HCT116 (cell line): ENCODE measurements around the gene PDRG1. TPM values are rescaled to one million over a fixed set of nuclear protein-coding genes. Genes with fewer than 3 reads are reported as not detected.

Source experiments
- ATAC-seq: fragments of 200-7000 bp; cut with Tn5 transposase; 2 replicates; pipeline ENCODE4 v1.9.1; 2020; ENCODE audit warnings: mild to moderate bottlenecking, moderate library complexity
- BruUV-seq: library from RNA; stranded (reverse); fragments of 400-500 nt; replicated peaks from 2 replicates; lab custom pipeline; 2021; lab: Mats Ljungman, UMichigan
- CTCF ChIA-PET: fragments of 300-600 bp; sonication (Branson Sonifier 250); formaldehyde crosslinking; loops from one replicate; lab custom pipeline; 2021; ENCODE audit warnings: antibody characterized with exemption; lab: Charles Lee
- POLR2A ChIA-PET: fragments of 300-600, 350-600 bp; sonication (Branson Sonifier 250); formaldehyde crosslinking; loops from one replicate; lab custom pipeline; 2021; ENCODE audit warnings: antibody characterized with exemption; lab: Charles Lee
- RAD21 ChIA-PET, 2 experiments: fragments of 300-600 bp; sonication (Branson Sonifier 250); formaldehyde crosslinking; loops; one replicate each; lab custom pipeline; 2023; ENCODE audit warnings: low total read pairs in 2 of 2; ENCODE audit not compliant: uncharacterized antibody in 2 of 2, unreplicated experiment in 2 of 2, low non-redundant PET in 1 of 2; lab: Charles Lee
- DNase-seq: peaks from one replicate; pipeline ENCODE4 v3.0.0-alpha.2; 2010; ENCODE audit warnings: low read depth, low spot score
- H2AFZ ChIP-seq: fragments of 200-600 bp; shearing (Covaris generic), sonication (generic); 2 replicates; pipeline ENCODE4 v1.6.1; 2017; ENCODE audit warnings: low read depth, mixed run types, mixed read lengths, antibody characterized with exemption, low read length; ENCODE audit not compliant: poor library complexity, severe bottlenecking
- H3K27ac ChIP-seq: 2 replicates; pipeline ENCODE4 v1.5.1; 2012; ENCODE audit warnings: low read depth, low read length
- H3K27me3 ChIP-seq: fragments of 200-600 bp; sonication (generic); 2 replicates; pipeline ENCODE4 v1.6.1; 2016; ENCODE audit warnings: mixed run types, low read length, mixed read lengths; ENCODE audit not compliant: insufficient read depth
- H3K36me3 ChIP-seq, 2 experiments: fragments of 200-500 bp in 1 of 2; fragments of 200-600 bp in 1 of 2; sonication (Bioruptor generic) in 1 of 2; sonication (generic) in 1 of 2; 2 replicates each; pipeline versions ENCODE4 v1.5.1 to v1.6.1; 2014 to 2016; ENCODE audit warnings: low read length in 2 of 2, inconsistent platforms in 1 of 2, mixed read lengths in 1 of 2, mixed run types in 1 of 2; ENCODE audit not compliant: insufficient read depth in 2 of 2, control insufficient read depth in 1 of 2
- H3K4me1 ChIP-seq, 2 experiments: fragments of 200-600 bp in 1 of 2; sonication (generic) in 1 of 2; 2 replicates each; pipeline versions ENCODE4 v1.5.1 to v1.6.1; 2012 to 2017; ENCODE audit warnings: low read length in 2 of 2, inconsistent platforms in 1 of 2, mild to moderate bottlenecking in 1 of 2, mixed read lengths in 1 of 2, mixed run types in 1 of 2, moderate library complexity in 1 of 2; ENCODE audit not compliant: insufficient read depth in 2 of 2, control insufficient read depth in 1 of 2
- H3K4me2 ChIP-seq: fragments of 200-600 bp; sonication (generic); 2 replicates; pipeline ENCODE4 v1.6.1; 2017; ENCODE audit warnings: mixed run types, low read length, mixed read lengths
- H3K4me3 ChIP-seq, 2 experiments: fragments of 200-600 bp in 1 of 2; sonication (generic) in 1 of 2; replicated peaks in 1 of 2; 2 replicates each; pipeline ENCODE4 v1.5.1; 2011 to 2016; ENCODE audit warnings: low read length in 2 of 2, control low read depth in 1 of 2, low read depth in 1 of 2, mild to moderate bottlenecking in 1 of 2, mixed read lengths in 1 of 2, mixed run types in 1 of 2
- H3K79me2 ChIP-seq: fragments of 200-600 bp; sonication (generic); 2 replicates; pipeline ENCODE4 v1.6.1; 2017; ENCODE audit warnings: mild to moderate bottlenecking, mixed run types, low read length, moderate library complexity, mixed read lengths; ENCODE audit not compliant: insufficient read depth
- H3K9ac ChIP-seq: fragments of 200-600 bp; sonication (generic); 2 replicates; pipeline ENCODE4 v1.6.1; 2016; ENCODE audit warnings: low read length, mixed read lengths
- H3K9me2 ChIP-seq: fragments of 200-600 bp; sonication (generic), shearing (Covaris generic); 2 replicates; pipeline ENCODE4 v1.6.1; 2017; ENCODE audit warnings: mixed run types, mild to moderate bottlenecking, moderate library complexity; ENCODE audit not compliant: insufficient read depth
- H3K9me3 ChIP-seq, 2 experiments: fragments of 200-500 bp in 1 of 2; fragments of 200-600 bp in 1 of 2; sonication (Bioruptor generic) in 1 of 2; sonication (generic) in 1 of 2; 2 replicates each; pipeline ENCODE4 v1.6.1; 2014 to 2017; ENCODE audit warnings: low read length in 2 of 2, mixed read lengths in 2 of 2, inconsistent platforms in 1 of 2, low read depth in 1 of 2, mild to moderate bottlenecking in 1 of 2, mixed run types in 1 of 2, moderate library complexity in 1 of 2; ENCODE audit not compliant: control insufficient read depth in 1 of 2, insufficient read depth in 1 of 2
- H4K20me1 ChIP-seq: fragments of 200-600 bp; sonication (generic), shearing (Covaris generic); 2 replicates; pipeline ENCODE4 v1.6.1; 2017; ENCODE audit warnings: mixed run types, mild to moderate bottlenecking, moderate library complexity; ENCODE audit not compliant: insufficient read depth
- CBX3 ChIP-seq: IDR thresholded peaks from 2 replicates; pipeline ENCODE4 v1.6.1; 2012; ENCODE audit warnings: low read depth
- CEBPB ChIP-seq: IDR thresholded peaks from 2 replicates; pipeline ENCODE4 v1.6.1; 2012; ENCODE audit warnings: low read depth
- EGR1 ChIP-seq: IDR thresholded peaks from 2 replicates; pipeline ENCODE4 v1.6.1; 2012; ENCODE audit warnings: low read depth
- ELF1 ChIP-seq: IDR thresholded peaks from 2 replicates; pipeline ENCODE4 v1.6.1; 2012; ENCODE audit warnings: low read depth, borderline replicate concordance
- FOSL1 ChIP-seq: IDR thresholded peaks from 2 replicates; pipeline ENCODE4 v1.6.1; 2012; ENCODE audit warnings: low read depth
- POLR2A ChIP-seq: IDR thresholded peaks from 2 replicates; pipeline ENCODE4 v1.7.0; 2011; ENCODE audit warnings: borderline replicate concordance; ENCODE audit not compliant: insufficient read depth, insufficient read length; ENCODE audit errors: extremely low read depth
- SP1 ChIP-seq: IDR thresholded peaks from 2 replicates; pipeline ENCODE4 v1.6.1; 2012; ENCODE audit warnings: low read depth
- TCF7L2 ChIP-seq: IDR thresholded peaks from 2 replicates; pipeline ENCODE4 v1.7.0; 2011; ENCODE audit warnings: borderline replicate concordance, inconsistent platforms; ENCODE audit not compliant: insufficient read depth, insufficient read length; ENCODE audit errors: extremely low read depth
- ZFX ChIP-seq: fragments of 450-650 bp; IDR thresholded peaks from 2 replicates; pipeline ENCODE4 v1.6.1; 2017
- intact Hi-C: fragments of 100-400 bp; cut with micrococcal nuclease; formaldehyde crosslinking; loops from 2 replicates; pipeline ENCODE4 v1.10.0; 2022
- total RNA-seq: library from RNA; stranded (reverse); gene quantifications from one replicate; pipeline ENCODE4 v1.2.1, GENCODE V29; 2021; ENCODE audit not compliant: unreplicated experiment
- TF ChIP-seq, protein P1 (sequence below), 3 experiments: fragments of 200-600 bp in 1 of 3; sonication (generic) in 1 of 3; IDR thresholded peaks in 2 of 3; conservative IDR thresholded peaks in 1 of 3; 2 replicates each; pipeline ENCODE4 v1.5.1; 2012 to 2017; ENCODE audit warnings: low read depth in 2 of 3, low read length in 2 of 3, antibody characterized with exemption in 1 of 3, borderline replicate concordance in 1 of 3, control low read depth in 1 of 3, mild to moderate bottlenecking in 1 of 3, mixed read lengths in 1 of 3, mixed run types in 1 of 3, moderate library complexity in 1 of 3; ENCODE audit not compliant: insufficient read depth in 1 of 3

PDRG1 gene
- total RNA-seq, 1 experiment from 2014 or later = 18.7 TPM

DNA sequence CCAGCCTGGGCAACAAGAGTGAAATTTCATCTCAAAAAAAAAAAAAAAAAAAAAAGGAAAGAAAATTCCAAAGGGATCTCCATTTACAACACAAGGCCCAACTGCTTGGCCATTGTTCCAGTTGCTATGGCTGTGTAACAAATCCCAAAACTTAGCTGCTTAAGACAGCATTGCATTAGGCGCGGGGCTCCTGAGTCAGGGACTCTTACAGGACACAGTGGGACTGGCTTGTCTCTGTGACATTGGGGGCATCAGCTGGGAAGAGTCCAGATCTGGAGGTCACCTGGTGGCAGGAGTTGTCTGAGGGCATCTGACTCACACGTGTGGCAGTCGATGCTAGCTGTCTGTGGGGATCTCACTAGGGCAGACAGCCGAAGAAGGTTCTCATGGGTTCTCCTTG lies 45.8 kb downstream of the PDRG1 start:
- no peaks in the 10 kb centered on the region for H3K4me1 ChIP-seq
- CTCF ChIA-PET = no interaction called here
- POLR2A ChIA-PET = no interaction called here
- BruUV-seq = no TSS peak
- ATAC-seq (no peak), DNase-seq (no peak)
- no peaks in the 10 kb centered on the region for H3K9me3 ChIP-seq
- no peak overlapping the region for H3K9ac ChIP-seq
- H3K79me2 ChIP-seq = no peaks in the 10 kb centered on the region
- no peaks in the 10 kb centered on the region for H3K9me2 ChIP-seq
- no peak overlapping the region for H2AFZ ChIP-seq
- H3K4me3 ChIP-seq = no peak overlapping the region
- H3K36me3 ChIP-seq = no peaks in the 10 kb centered on the region
- H3K27me3 ChIP-seq = no peaks in the 10 kb centered on the region
- intact Hi-C loops = no loop called here
- no peaks in the 10 kb centered on the region for H4K20me1 ChIP-seq
- RAD21 ChIA-PET = no interaction called here
- no peak overlapping the region for H3K27ac ChIP-seq
- no peak overlapping the region for H3K4me2 ChIP-seq
- TF ChIP-seq ZFX = no peak
- no peak for TF ChIP-seq EGR1
- TF ChIP-seq POLR2A = no peak
- no peak for TF ChIP-seq FOSL1
- no peak for TF ChIP-seq SP1
- TF ChIP-seq CBX3 = no peak
- TF ChIP-seq, protein P1, sequence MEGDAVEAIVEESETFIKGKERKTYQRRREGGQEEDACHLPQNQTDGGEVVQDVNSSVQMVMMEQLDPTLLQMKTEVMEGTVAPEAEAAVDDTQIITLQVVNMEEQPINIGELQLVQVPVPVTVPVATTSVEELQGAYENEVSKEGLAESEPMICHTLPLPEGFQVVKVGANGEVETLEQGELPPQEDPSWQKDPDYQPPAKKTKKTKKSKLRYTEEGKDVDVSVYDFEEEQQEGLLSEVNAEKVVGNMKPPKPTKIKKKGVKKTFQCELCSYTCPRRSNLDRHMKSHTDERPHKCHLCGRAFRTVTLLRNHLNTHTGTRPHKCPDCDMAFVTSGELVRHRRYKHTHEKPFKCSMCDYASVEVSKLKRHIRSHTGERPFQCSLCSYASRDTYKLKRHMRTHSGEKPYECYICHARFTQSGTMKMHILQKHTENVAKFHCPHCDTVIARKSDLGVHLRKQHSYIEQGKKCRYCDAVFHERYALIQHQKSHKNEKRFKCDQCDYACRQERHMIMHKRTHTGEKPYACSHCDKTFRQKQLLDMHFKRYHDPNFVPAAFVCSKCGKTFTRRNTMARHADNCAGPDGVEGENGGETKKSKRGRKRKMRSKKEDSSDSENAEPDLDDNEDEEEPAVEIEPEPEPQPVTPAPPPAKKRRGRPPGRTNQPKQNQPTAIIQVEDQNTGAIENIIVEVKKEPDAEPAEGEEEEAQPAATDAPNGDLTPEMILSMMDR (IDR thresholded peaks at IDR 0.05 in 2 of 3, conservative IDR thresholded peaks at IDR 0.05 in 1 of 3; ENCODE audit: borderline replicate concordance in 1 of 3, insufficient read depth in 1 of 3, low read depth in 2 of 3, low read length in 2 of 3) = no peak
- no peak for TF ChIP-seq ELF1
- TF ChIP-seq CEBPB = no peak
- TF ChIP-seq, all 23 proteins: peak for 0

DNA sequence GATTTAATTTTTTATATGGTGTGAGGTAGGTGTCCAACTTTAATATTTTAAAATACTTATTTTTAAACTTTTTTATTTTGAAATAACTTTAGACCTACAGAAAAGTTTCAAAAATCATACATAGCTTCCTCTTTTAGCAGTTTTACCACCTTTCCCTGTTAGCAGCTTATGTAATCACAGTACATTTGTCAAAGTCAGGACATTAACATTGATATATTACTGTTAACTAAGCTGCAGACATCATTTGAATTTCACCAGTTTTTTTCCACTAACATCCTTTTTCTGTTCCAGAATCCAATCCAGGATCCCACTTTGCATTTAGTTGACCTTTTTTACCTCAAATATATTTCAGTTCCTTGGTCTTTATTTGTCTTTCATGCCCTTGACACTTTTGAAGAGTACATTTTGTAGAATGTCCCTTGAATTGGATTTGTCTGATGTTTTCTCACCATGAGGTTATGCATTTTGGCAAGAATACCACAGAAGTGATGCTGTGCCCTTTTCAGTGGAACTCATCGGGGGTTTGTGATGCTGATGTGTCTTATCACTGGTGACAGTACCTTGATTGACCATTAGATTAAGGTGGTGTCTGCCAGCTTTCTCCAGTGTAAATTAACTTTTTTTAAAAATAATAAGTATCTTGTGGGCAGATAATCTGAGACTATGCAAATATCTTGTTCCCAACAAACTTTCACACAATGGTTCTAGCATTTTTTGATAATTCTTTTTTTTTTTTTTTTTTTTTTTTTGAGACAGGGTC lies 48.0 kb downstream of the PDRG1 start:
- CTCF ChIA-PET = no interaction called here
- no peak overlapping the region for H2AFZ ChIP-seq
- H3K79me2 ChIP-seq = no peaks in the 10 kb centered on the region
- H3K27ac ChIP-seq = no peak overlapping the region
- DNase-seq = no peak
- H3K4me2 ChIP-seq = no peak overlapping the region
- TF ChIP-seq TCF7L2 = no peak
- TF ChIP-seq, all 23 proteins: peak for 0
- no peak for ATAC-seq
- no peaks in the 10 kb centered on the region for H3K9me3 ChIP-seq
- H3K36me3 ChIP-seq = no peaks in the 10 kb centered on the region
- H3K9me2 ChIP-seq = no peaks in the 10 kb centered on the region
- RAD21 ChIA-PET = no interaction called here
- POLR2A ChIA-PET = no interaction called here
- no peaks in the 10 kb centered on the region for H4K20me1 ChIP-seq
- no peak overlapping the region for H3K9ac ChIP-seq
- H3K4me3 ChIP-seq = no peak overlapping the region
- no TSS peak for BruUV-seq
- intact Hi-C loops = no loop called here
- no peaks in the 10 kb centered on the region for H3K4me1 ChIP-seq
- H3K27me3 ChIP-seq = no peaks in the 10 kb centered on the region
